GM12891 (cell line): ENCODE measurements around the gene COL4A1.

Experiments
- PAX5 ChIP-seq: IDR thresholded peaks from 2 replicates; pipeline ENCODE4 v1.6.1; 2011; ENCODE audit warnings: low read length, moderate library complexity, mild to moderate bottlenecking; ENCODE audit not compliant: insufficient read depth, severe bottlenecking
- POLR2A ChIP-seq: IDR thresholded peaks from 2 replicates; pipeline ENCODE4 v1.6.1; 2011; ENCODE audit warnings: low read depth, low read length, control low read depth
- POLR2AphosphoS5 ChIP-seq: IDR thresholded peaks from 2 replicates; pipeline ENCODE4 v1.6.1; 2011; ENCODE audit warnings: low read depth, low read length, control low read depth
- TAF1 ChIP-seq: IDR thresholded peaks from 2 replicates; pipeline ENCODE4 v1.6.1; 2011; ENCODE audit warnings: low read depth, low read length, control low read depth

- TF ChIP-seq POLR2AphosphoS5 (no peak), POLR2A (no peak), TAF1 (no peak), PAX5 (no peak)
Measured at GRCh38 chr13:110291286-110291685, 15.7 kb downstream of the COL4A1 start.
